Measurements from ENCODE around the gene PHC3. TPM values are rescaled to one million over a fixed set of nuclear protein-coding genes. Genes with fewer than 3 reads are reported as not detected.

The PHC3 gene
- polyA plus RNA-seq, 6 donors from 2014 or later: 17.8 to 113 (median 60.1) TPM

GRCh38 chr3:170164717-170165116 is 16.8 kb downstream of the PHC3 start:
- peak overlapping the region in 3 of 8 donors; percentile 10 to 75 (median 15) for H3K4me3 Mint-ChIP-seq
- peaks cover 43 to 65% (median 55%) of the 10 kb centered on the region in 3 donors for H3K4me1 Mint-ChIP-seq
- no peaks in the 10 kb centered on the region for H3K27me3 Mint-ChIP-seq
- DNase-seq (no peak), ATAC-seq (ENCODE audit: low read depth in 2 of 2) (no peak)
- H3K36me3 Mint-ChIP-seq: peaks cover 43% of the 10 kb centered on the region in 2 donors
- H3K27ac Mint-ChIP-seq: peak overlapping the region; percentile 70 to 96 (median 76)
- peaks cover 0 to 7% (median 0%) of the 10 kb centered on the region in 7 donors for H3K9me3 Mint-ChIP-seq

GRCh38 chr3:170163956-170164645 is 17.4 kb downstream of the PHC3 start:
- ATAC-seq (ENCODE audit: low read depth in 2 of 2) (no peak), DNase-seq (no peak)
- Mint-ChIP-seq H3K27ac (peak overlapping the region; percentile 72 to 93 (median 84)), H3K27me3 (no peaks in the 10 kb centered on the region), H3K36me3 (peaks cover 37 to 38% of the 10 kb centered on the region in 2 donors), H3K4me1 (peaks cover 39 to 65% (median 55%) of the 10 kb centered on the region in 3 donors), H3K9me3 (peaks cover 0 to 7% (median 0%) of the 10 kb centered on the region in 7 donors), H3K4me3 (no peak overlapping the region)

GRCh38 chr3:170162630-170163029 is 18.9 kb downstream of the PHC3 start:
- DNase-seq (no peak), ATAC-seq (ENCODE audit: low read depth in 2 of 2) (no peak)
- Mint-ChIP-seq H3K4me1 (peaks cover 40 to 75% (median 55%) of the 10 kb centered on the region in 3 donors), H3K27me3 (no peaks in the 10 kb centered on the region), H3K36me3 (peaks cover 36% of the 10 kb centered on the region in 2 donors), H3K27ac (peak overlapping the region in 5 of 6 donors; percentile 45 to 92 (median 87)), H3K9me3 (peaks cover 0 to 7% (median 0%) of the 10 kb centered on the region in 7 donors), H3K4me3 (no peak overlapping the region)

- peaks cover 36% of the 10 kb centered on the region in 2 donors for H3K36me3 Mint-ChIP-seq
- no peaks in the 10 kb centered on the region for H3K27me3 Mint-ChIP-seq
- DNase-seq (no peak), ATAC-seq (ENCODE audit: low read depth in 2 of 2) (no peak)
- H3K4me3 Mint-ChIP-seq: peak overlapping the region in 1 of 8 donors; percentile 7
- H3K4me1 Mint-ChIP-seq: peaks cover 45 to 76% (median 55%) of the 10 kb centered on the region in 3 donors
- peak overlapping the region in 5 of 6 donors; percentile 37 to 92 (median 87) for H3K27ac Mint-ChIP-seq
- peaks cover 0 to 7% (median 0%) of the 10 kb centered on the region in 7 donors for H3K9me3 Mint-ChIP-seq
Observed at GRCh38 chr3:170162052-170162451, 19.5 kb downstream of the PHC3 start.

- peaks cover 31 to 36% of the 10 kb centered on the region in 2 donors for H3K36me3 Mint-ChIP-seq
- ATAC-seq (ENCODE audit: low read depth in 2 of 2) (no peak), DNase-seq (no peak)
- H3K27ac Mint-ChIP-seq: peak overlapping the region; percentile 72 to 97 (median 93)
- H3K9me3 Mint-ChIP-seq: peaks cover 0 to 7% (median 0%) of the 10 kb centered on the region in 7 donors
- H3K4me3 Mint-ChIP-seq: peak overlapping the region in 2 of 8 donors; percentile 8 to 17
- peaks cover 44 to 81% (median 57%) of the 10 kb centered on the region in 3 donors for H3K4me1 Mint-ChIP-seq
- no peaks in the 10 kb centered on the region for H3K27me3 Mint-ChIP-seq
Observed at GRCh38 chr3:170159933-170160332, 21.6 kb downstream of the PHC3 start.

GRCh38 chr3:170159459-170159858 is 22.1 kb downstream of the PHC3 start:
- Mint-ChIP-seq H3K27me3 (no peaks in the 10 kb centered on the region), H3K36me3 (peaks cover 26 to 35% of the 10 kb centered on the region in 2 donors), H3K4me3 (peak overlapping the region in 4 of 8 donors; percentile 22 to 63 (median 44)), H3K9me3 (peaks cover 0 to 7% (median 0%) of the 10 kb centered on the region in 7 donors), H3K27ac (peak overlapping the region; percentile 83 to 97 (median 92)), H3K4me1 (peaks cover 44 to 81% (median 57%) of the 10 kb centered on the region in 3 donors)
- no peak for DNase-seq
- no peak for ATAC-seq (ENCODE audit: low read depth in 2 of 2)

- no peaks in the 10 kb centered on the region for H3K27me3 Mint-ChIP-seq
- peaks cover 48 to 78% (median 57%) of the 10 kb centered on the region in 3 donors for H3K4me1 Mint-ChIP-seq
- ATAC-seq (ENCODE audit: low read depth in 2 of 2) (no peak), DNase-seq (no peak)
- peaks cover 0 to 4% (median 2%) of the 10 kb centered on the region in 7 donors for H3K9me3 Mint-ChIP-seq
- peak overlapping the region in 7 of 8 donors; percentile 15 to 94 (median 78) for H3K4me3 Mint-ChIP-seq
- H3K36me3 Mint-ChIP-seq: peaks cover 16 to 23% of the 10 kb centered on the region in 2 donors
- peak overlapping the region; percentile 92 to 100 (median 98) for H3K27ac Mint-ChIP-seq
Observed at GRCh38 chr3:170155604-170156003, 25.9 kb downstream of the PHC3 start.

- peaks cover 40 to 72% (median 47%) of the 10 kb centered on the region in 3 donors for H3K4me1 Mint-ChIP-seq
Observed at GRCh38 chr3:170154569-170155143, 26.9 kb downstream of the PHC3 start.

GRCh38 chr3:170154084-170154483 is 27.4 kb downstream of the PHC3 start:
- DNase-seq: no peak
- peak; percentile 1 to 2 for ATAC-seq (ENCODE audit: low read depth in 2 of 2)
- Mint-ChIP-seq H3K36me3 (peaks cover 15 to 16% of the 10 kb centered on the region in 2 donors), H3K9me3 (peaks cover 0 to 4% (median 2%) of the 10 kb centered on the region in 7 donors), H3K27me3 (no peaks in the 10 kb centered on the region), H3K4me1 (peaks cover 42 to 70% (median 42%) of the 10 kb centered on the region in 3 donors), H3K4me3 (peak overlapping the region; percentile 45 to 94 (median 83)), H3K27ac (peak overlapping the region; percentile 92 to 100 (median 98))

More at GRCh38 chr3:170154569-170155143, 26.9 kb downstream of the PHC3 start:
- Mint-ChIP-seq H3K27me3 (no peaks in the 10 kb centered on the region), H3K9me3 (peaks cover 0 to 4% (median 2%) of the 10 kb centered on the region in 7 donors), H3K36me3 (peaks cover 15 to 16% of the 10 kb centered on the region in 2 donors), H3K4me3 (peak overlapping the region; percentile 45 to 94 (median 83)), H3K27ac (peak overlapping the region; percentile 92 to 100 (median 98))
- ATAC-seq (ENCODE audit: low read depth in 2 of 2) (peak; percentile 98 to 99), DNase-seq (peak; percentile 59)

GRCh38 chr3:170151536-170151935 is 30.0 kb downstream of the PHC3 start:
- ATAC-seq (ENCODE audit: low read depth in 2 of 2) (no peak), DNase-seq (no peak)
- Mint-ChIP-seq H3K27me3 (no peaks in the 10 kb centered on the region), H3K9me3 (peaks cover 0 to 4% (median 2%) of the 10 kb centered on the region in 7 donors), H3K4me1 (peaks cover 37 to 55% (median 40%) of the 10 kb centered on the region in 3 donors), H3K36me3 (peaks cover 15 to 16% of the 10 kb centered on the region in 2 donors), H3K27ac (peak overlapping the region; percentile 28 to 93 (median 86)), H3K4me3 (peak overlapping the region in 6 of 8 donors; percentile 6 to 66 (median 46))

- Mint-ChIP-seq H3K4me3 (no peak overlapping the region), H3K27ac (peak overlapping the region in 1 of 6 donors; percentile 38), H3K36me3 (peaks cover 15 to 19% of the 10 kb centered on the region in 2 donors), H3K4me1 (peaks cover 31 to 48% (median 32%) of the 10 kb centered on the region in 3 donors), H3K27me3 (no peaks in the 10 kb centered on the region), H3K9me3 (peaks cover 0 to 4% (median 2%) of the 10 kb centered on the region in 7 donors)
- DNase-seq (no peak), ATAC-seq (ENCODE audit: low read depth in 2 of 2) (no peak)
Observed at GRCh38 chr3:170149016-170149415, 32.5 kb downstream of the PHC3 start.

GRCh38 chr3:170145278-170145677 is 36.3 kb downstream of the PHC3 start:
- H3K36me3 Mint-ChIP-seq: peaks cover 0 to 4% of the 10 kb centered on the region in 2 donors
- H3K27ac Mint-ChIP-seq: peak overlapping the region in 4 of 6 donors; percentile 39 to 84 (median 74)
- H3K4me3 Mint-ChIP-seq: no peak overlapping the region
- peaks cover 6 to 23% (median 8%) of the 10 kb centered on the region in 3 donors for H3K4me1 Mint-ChIP-seq
- H3K27me3 Mint-ChIP-seq: no peaks in the 10 kb centered on the region
- H3K9me3 Mint-ChIP-seq: no peaks in the 10 kb centered on the region
- ATAC-seq (ENCODE audit: low read depth in 2 of 2) (no peak), DNase-seq (no peak)

GRCh38 chr3:170144437-170144843 is 37.1 kb downstream of the PHC3 start:
- Mint-ChIP-seq H3K9me3 (no peaks in the 10 kb centered on the region), H3K4me1 (peaks cover 6 to 23% (median 8%) of the 10 kb centered on the region in 3 donors), H3K27ac (peak overlapping the region in 3 of 6 donors; percentile 63 to 91 (median 75)), H3K4me3 (no peak overlapping the region), H3K27me3 (no peaks in the 10 kb centered on the region), H3K36me3 (peaks cover 0 to 4% of the 10 kb centered on the region in 2 donors)
- ATAC-seq (ENCODE audit: low read depth in 2 of 2) (no peak), DNase-seq (no peak)

Measured in naive B cell (primary cell).